ENCODE measurements around the gene CEP63. TPM values are rescaled to one million over a fixed set of nuclear protein-coding genes. Genes with fewer than 3 reads are reported as not detected.

Gene CEP63
- total and polyA plus RNA-seq, 9 donors = 16.6 to 74.1 (median 22.2) TPM

DNA sequence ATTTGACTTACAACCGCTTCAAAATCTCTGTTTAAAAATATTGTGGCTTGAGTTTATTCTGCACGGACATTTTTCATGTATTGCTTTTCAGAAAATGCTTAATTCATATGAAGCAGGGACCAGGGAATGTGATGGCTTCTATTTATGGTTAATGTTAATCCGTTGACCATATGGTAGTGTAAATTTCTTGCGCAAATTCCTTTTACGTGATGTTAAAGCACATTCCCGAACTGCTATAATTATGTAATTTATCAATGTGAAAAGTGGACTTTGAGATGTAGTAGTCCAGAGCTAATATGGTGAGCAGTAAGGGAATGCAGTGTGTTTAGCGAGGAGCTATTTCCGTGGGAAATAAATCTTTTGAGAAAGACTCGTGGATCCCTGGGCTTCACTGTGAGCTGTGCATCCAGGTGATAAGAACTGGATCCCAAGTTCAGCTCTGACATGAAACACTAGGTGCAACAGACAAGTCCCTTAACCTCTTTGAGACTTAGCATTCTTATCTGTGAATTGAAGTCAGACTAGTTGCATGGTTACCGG, 27.4 kb upstream of the CEP63 start:
- intact Hi-C loops (cut with DNase I) = no loop called here
- WGBS, 3 donors = 81 to 85% (median 84%) methylated on average over 10 of the region's 10 CpGs
- no peak overlapping the region for H3K4me3 ChIP-seq
- H3K36me3 ChIP-seq = no peaks in the 10 kb centered on the region
- TF ChIP-seq EP300 (IDR thresholded peaks at IDR 0.05) = no peak
- TF ChIP-seq POLR2A (IDR thresholded peaks at IDR 0.05) = no peak
- TF ChIP-seq, protein P1, sequence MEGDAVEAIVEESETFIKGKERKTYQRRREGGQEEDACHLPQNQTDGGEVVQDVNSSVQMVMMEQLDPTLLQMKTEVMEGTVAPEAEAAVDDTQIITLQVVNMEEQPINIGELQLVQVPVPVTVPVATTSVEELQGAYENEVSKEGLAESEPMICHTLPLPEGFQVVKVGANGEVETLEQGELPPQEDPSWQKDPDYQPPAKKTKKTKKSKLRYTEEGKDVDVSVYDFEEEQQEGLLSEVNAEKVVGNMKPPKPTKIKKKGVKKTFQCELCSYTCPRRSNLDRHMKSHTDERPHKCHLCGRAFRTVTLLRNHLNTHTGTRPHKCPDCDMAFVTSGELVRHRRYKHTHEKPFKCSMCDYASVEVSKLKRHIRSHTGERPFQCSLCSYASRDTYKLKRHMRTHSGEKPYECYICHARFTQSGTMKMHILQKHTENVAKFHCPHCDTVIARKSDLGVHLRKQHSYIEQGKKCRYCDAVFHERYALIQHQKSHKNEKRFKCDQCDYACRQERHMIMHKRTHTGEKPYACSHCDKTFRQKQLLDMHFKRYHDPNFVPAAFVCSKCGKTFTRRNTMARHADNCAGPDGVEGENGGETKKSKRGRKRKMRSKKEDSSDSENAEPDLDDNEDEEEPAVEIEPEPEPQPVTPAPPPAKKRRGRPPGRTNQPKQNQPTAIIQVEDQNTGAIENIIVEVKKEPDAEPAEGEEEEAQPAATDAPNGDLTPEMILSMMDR (IDR thresholded peaks at IDR 0.05) = no peak
- DNase-seq = no peak
- no peak overlapping the region for H3K27ac ChIP-seq
- peaks cover 9% of the 10 kb centered on the region for H3K4me1 ChIP-seq (ENCODE audit: insufficient read depth)
- no peaks in the 10 kb centered on the region for H3K27me3 ChIP-seq
- H3K9me3 ChIP-seq = no peaks in the 10 kb centered on the region

- no peak for DNase-seq
- WGBS, 3 donors = 88 to 92% (median 92%) methylated on average over 4 of the region's 4 CpGs
- Histone ChIP-seq H3K36me3 (no peaks in the 10 kb centered on the region), H3K4me1 (ENCODE audit: insufficient read depth) (peaks cover 14% of the 10 kb centered on the region), H3K27ac (no peak overlapping the region), H3K9me3 (no peaks in the 10 kb centered on the region), H3K27me3 (no peaks in the 10 kb centered on the region), H3K4me3 (no peak overlapping the region)
- TF ChIP-seq EP300 (IDR thresholded peaks at IDR 0.05) = no peak
- no peak for TF ChIP-seq POLR2A (IDR thresholded peaks at IDR 0.05)
- TF ChIP-seq, protein P1 (IDR thresholded peaks at IDR 0.05) = no peak
- intact Hi-C loops (cut with DNase I) = no loop called here
Measured at GRCh38 chr3:134459562-134459961, 26.3 kb upstream of the CEP63 start.

GRCh38 chr3:134460965-134461364, 24.9 kb upstream of the CEP63 start:
- H3K36me3 ChIP-seq = no peaks in the 10 kb centered on the region
- H3K4me3 ChIP-seq = no peak overlapping the region
- DNase-seq = no peak
- H3K27ac ChIP-seq = no peak overlapping the region
- intact Hi-C loops (cut with DNase I) = loop anchor here in 2 of 4 donors (5.0 to 10.0 kb wide), 3 partner anchors 89 to 266 kb away; partner anchors contain the start of gene AMOTL2 (in 1 of the 2)
- WGBS, 3 donors = 28 to 40% (median 29%) methylated on average over 2 of the region's 2 CpGs
- no peaks in the 10 kb centered on the region for H3K27me3 ChIP-seq
- peaks cover 18% of the 10 kb centered on the region for H3K4me1 ChIP-seq (ENCODE audit: insufficient read depth)
- no peak for TF ChIP-seq POLR2A (IDR thresholded peaks at IDR 0.05)
- TF ChIP-seq EP300 (IDR thresholded peaks at IDR 0.05) = no peak
- TF ChIP-seq, protein P1 (IDR thresholded peaks at IDR 0.05) = no peak
- no peaks in the 10 kb centered on the region for H3K9me3 ChIP-seq

DNA sequence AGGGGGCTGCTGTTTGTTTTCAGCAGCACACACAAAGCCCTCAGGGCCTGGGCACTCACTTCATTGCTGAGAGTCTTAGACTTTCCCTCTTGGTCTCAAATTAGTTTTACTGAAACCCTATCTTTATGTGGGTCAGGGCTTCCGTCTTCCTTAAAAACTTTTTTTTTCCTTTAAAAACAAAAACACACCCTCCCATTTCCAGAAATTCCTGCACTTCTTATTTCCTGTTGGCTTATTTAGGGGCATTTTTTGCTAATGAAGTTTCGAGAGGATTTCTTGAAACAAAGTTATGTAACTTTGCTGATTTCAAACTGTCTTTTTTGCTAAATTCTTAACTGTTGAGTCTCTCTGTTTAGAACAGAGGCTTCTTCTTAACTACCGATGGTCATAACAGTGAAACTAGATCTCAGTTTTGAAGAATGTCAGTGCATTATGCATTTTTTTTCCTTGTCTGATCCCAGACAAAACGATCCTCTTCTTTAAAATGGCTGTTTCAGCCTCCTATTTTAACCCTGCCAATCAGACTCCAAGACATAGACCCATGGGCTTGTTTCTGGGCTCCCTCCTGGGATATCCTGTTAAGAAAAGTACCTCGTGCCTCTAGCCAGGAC, 23.4 kb upstream of the CEP63 start:
- intact Hi-C loops (cut with DNase I) = loop anchor here in 2 of 4 donors (5.0 to 10.0 kb wide), 3 partner anchors 90 to 268 kb away; partner anchors contain the start of gene AMOTL2 (in 1 of the 2)
- TF ChIP-seq POLR2A (IDR thresholded peaks at IDR 0.05) (no peak), EP300 (IDR thresholded peaks at IDR 0.05) (no peak)
- TF ChIP-seq, protein P1 (IDR thresholded peaks at IDR 0.05) = no peak
- H3K27me3 ChIP-seq = no peaks in the 10 kb centered on the region
- H3K36me3 ChIP-seq = no peaks in the 10 kb centered on the region
- H3K4me1 ChIP-seq (ENCODE audit: insufficient read depth) = peaks cover 18% of the 10 kb centered on the region
- DNase-seq = no peak
- H3K4me3 ChIP-seq = no peak overlapping the region
- H3K27ac ChIP-seq = peak overlapping the region; percentile 4 to 74
- WGBS, 3 donors = 2 to 4% (median 3%) methylated on average over 5 of the region's 5 CpGs
- no peaks in the 10 kb centered on the region for H3K9me3 ChIP-seq
